AG09319 (cell line): ENCODE results near the gene MAML3.
A peak's percentile ranks its signal among the peaks of the same experiment; 100 is the strongest.

ENCODE experiments used
- DNase-seq: peaks from one replicate; pipeline ENCODE4 v3.0.0-alpha.2; 2010; ENCODE audit warnings: low read depth; ENCODE audit errors: extremely low read depth
- TF ChIP-seq, protein P1 (sequence below): IDR thresholded peaks from 2 replicates; pipeline ENCODE4 v1.5.1; 2011; ENCODE audit warnings: low read depth, mild to moderate bottlenecking, inconsistent platforms, low read length, moderate library complexity

MAML3 gene

GRCh38 chr4:139746431-139747171, 407.4 kb downstream of the MAML3 start:
- no peak for DNase-seq

DNA sequence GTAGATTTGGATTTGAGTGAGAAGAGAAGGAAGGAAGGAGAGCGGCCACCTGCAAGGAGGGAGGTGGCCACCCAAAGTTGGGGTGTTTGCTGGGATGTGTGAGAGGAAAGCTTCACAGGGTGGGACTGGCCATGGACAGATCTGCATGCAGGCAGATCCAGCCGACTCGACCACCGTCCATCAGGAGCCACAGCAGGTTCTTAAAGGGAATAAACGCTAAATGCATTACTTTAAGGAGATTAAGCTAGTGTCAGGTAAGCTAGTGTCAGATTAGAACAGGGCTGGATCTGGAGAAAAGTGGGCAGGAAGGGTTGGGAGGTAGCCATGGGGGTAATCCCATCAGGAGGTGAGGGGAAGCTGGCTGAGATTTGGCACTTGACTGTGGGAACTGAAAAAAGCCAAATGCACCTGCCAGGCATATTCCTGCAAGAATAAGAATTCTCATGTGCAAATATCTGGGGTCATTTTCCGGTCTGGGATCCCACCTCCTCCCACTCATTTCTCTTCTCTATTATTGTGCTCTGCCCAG, 408.8 kb downstream of the MAML3 start:
- TF ChIP-seq, protein P1, sequence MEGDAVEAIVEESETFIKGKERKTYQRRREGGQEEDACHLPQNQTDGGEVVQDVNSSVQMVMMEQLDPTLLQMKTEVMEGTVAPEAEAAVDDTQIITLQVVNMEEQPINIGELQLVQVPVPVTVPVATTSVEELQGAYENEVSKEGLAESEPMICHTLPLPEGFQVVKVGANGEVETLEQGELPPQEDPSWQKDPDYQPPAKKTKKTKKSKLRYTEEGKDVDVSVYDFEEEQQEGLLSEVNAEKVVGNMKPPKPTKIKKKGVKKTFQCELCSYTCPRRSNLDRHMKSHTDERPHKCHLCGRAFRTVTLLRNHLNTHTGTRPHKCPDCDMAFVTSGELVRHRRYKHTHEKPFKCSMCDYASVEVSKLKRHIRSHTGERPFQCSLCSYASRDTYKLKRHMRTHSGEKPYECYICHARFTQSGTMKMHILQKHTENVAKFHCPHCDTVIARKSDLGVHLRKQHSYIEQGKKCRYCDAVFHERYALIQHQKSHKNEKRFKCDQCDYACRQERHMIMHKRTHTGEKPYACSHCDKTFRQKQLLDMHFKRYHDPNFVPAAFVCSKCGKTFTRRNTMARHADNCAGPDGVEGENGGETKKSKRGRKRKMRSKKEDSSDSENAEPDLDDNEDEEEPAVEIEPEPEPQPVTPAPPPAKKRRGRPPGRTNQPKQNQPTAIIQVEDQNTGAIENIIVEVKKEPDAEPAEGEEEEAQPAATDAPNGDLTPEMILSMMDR, result no peak
- no peak for DNase-seq

More at GRCh38 chr4:139746431-139747171, 407.4 kb downstream of the MAML3 start:
- TF ChIP-seq, protein P1, result no peak

- DNase-seq, result no peak
- TF ChIP-seq, protein P1, result no peak
Observed at GRCh38 chr4:139744232-139744631, 409.8 kb downstream of the MAML3 start.

DNA sequence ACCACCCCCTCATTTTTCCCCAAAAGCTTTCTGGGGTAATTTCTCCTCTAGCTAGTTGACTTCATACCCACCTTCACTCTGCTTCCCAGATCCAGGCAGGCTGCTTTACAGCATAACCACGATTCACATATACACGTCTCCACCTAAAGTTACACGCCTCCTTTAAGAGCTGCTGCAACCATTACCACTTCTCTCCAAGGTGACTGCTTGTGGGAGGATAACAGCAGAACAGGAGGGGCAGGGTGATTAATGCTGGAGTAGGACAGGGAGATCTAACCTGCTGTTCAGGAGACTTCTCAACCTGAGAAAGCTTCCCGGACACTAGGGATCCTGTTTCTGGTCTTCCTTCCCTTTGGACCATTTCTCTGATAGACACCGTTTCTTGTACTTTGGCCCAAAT, 411.0 kb downstream of the MAML3 start:
- TF ChIP-seq, protein P1, result no peak
- no peak for DNase-seq

GRCh38 chr4:139740531-139741041, 413.4 kb downstream of the MAML3 start:
- DNase-seq, result peak; percentile 66
- TF ChIP-seq, protein P1, result peak; percentile 32

GRCh38 chr4:139740121-139740520, 413.9 kb downstream of the MAML3 start:
- DNase-seq, result no peak
- TF ChIP-seq, protein P1, result no peak

DNA sequence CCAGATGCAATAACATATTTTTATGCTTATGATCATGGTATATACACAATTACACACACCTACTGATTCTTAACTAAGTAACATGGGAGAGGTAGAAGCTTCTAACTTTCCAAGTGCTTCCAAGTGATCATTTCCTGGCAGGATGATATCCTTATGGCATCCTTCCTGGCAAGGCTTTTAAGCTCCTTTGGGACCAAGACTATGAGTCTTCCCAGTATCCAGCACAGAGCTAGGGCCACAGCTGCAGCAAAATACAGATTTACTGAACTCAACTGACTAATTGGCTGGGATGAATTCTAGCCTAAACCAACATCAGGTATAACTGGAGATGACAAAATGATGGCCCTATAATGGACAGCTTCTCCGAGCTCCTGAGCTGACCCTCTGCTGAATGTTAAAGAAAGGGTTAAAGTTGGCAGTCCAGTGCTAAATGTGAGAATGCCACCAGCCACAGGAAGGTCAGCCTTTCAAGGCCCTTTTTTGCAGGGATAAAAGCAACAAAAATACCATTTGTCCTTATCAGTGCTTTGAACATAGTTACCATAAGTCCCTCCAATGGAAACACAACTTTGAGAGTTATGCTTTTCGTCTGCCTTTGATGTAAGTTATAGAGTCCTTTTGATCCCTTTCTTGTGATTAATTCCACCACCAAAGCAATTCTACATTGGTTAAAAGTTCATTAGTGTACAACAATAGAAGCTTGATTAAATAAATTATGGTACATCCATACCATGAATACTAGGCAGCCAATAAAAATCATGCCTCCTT, 415.0 kb downstream of the MAML3 start:
- no peak for DNase-seq
- TF ChIP-seq, protein P1, result no peak
